GM12874 (cell line): ENCODE measurements around the gene NFIA.

Source experiments
- CTCF ChIP-seq: IDR thresholded peaks from 2 replicates; pipeline ENCODE4 v1.5.1; 2011; ENCODE audit warnings: low read depth, mild to moderate bottlenecking, control low read depth, low read length, moderate library complexity; ENCODE audit not compliant: insufficient read depth

The NFIA gene

GRCh38 chr1:61370177-61370912, 288.0 kb downstream of the NFIA start:
- no peak for TF ChIP-seq CTCF

- no peak for TF ChIP-seq CTCF
Measured at GRCh38 chr1:61370913-61371279, 288.5 kb downstream of the NFIA start.

- TF ChIP-seq CTCF = no peak
Measured at GRCh38 chr1:61372944-61373343, 290.6 kb downstream of the NFIA start.

- no peak for TF ChIP-seq CTCF
Measured at GRCh38 chr1:61374156-61374555, 291.8 kb downstream of the NFIA start.

- TF ChIP-seq CTCF = no peak
Measured at GRCh38 chr1:61375082-61375880, 292.9 kb downstream of the NFIA start.

- no peak for TF ChIP-seq CTCF
Measured at GRCh38 chr1:61376151-61376550, 293.8 kb downstream of the NFIA start.

- TF ChIP-seq CTCF = no peak
Measured at GRCh38 chr1:61377242-61377958, 295.0 kb downstream of the NFIA start.
